ENCODE data around the gene SMARCA1. TPM values are rescaled to one million over a fixed set of nuclear protein-coding genes. Genes with fewer than 3 reads are reported as not detected.
"Not testable (repeated sequence)": the region's sequence is repeated elsewhere in the genome, so short reads cannot be mapped to it uniquely, and the experiment has no call there.

Gene SMARCA1, protein sequence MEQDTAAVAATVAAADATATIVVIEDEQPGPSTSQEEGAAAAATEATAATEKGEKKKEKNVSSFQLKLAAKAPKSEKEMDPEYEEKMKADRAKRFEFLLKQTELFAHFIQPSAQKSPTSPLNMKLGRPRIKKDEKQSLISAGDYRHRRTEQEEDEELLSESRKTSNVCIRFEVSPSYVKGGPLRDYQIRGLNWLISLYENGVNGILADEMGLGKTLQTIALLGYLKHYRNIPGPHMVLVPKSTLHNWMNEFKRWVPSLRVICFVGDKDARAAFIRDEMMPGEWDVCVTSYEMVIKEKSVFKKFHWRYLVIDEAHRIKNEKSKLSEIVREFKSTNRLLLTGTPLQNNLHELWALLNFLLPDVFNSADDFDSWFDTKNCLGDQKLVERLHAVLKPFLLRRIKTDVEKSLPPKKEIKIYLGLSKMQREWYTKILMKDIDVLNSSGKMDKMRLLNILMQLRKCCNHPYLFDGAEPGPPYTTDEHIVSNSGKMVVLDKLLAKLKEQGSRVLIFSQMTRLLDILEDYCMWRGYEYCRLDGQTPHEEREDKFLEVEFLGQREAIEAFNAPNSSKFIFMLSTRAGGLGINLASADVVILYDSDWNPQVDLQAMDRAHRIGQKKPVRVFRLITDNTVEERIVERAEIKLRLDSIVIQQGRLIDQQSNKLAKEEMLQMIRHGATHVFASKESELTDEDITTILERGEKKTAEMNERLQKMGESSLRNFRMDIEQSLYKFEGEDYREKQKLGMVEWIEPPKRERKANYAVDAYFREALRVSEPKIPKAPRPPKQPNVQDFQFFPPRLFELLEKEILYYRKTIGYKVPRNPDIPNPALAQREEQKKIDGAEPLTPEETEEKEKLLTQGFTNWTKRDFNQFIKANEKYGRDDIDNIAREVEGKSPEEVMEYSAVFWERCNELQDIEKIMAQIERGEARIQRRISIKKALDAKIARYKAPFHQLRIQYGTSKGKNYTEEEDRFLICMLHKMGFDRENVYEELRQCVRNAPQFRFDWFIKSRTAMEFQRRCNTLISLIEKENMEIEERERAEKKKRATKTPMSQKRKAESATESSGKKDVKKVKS
- total RNA-seq, result 10 to 100 TPM; 27.6 to 68.7 (median 40.6) TPM

DNA sequence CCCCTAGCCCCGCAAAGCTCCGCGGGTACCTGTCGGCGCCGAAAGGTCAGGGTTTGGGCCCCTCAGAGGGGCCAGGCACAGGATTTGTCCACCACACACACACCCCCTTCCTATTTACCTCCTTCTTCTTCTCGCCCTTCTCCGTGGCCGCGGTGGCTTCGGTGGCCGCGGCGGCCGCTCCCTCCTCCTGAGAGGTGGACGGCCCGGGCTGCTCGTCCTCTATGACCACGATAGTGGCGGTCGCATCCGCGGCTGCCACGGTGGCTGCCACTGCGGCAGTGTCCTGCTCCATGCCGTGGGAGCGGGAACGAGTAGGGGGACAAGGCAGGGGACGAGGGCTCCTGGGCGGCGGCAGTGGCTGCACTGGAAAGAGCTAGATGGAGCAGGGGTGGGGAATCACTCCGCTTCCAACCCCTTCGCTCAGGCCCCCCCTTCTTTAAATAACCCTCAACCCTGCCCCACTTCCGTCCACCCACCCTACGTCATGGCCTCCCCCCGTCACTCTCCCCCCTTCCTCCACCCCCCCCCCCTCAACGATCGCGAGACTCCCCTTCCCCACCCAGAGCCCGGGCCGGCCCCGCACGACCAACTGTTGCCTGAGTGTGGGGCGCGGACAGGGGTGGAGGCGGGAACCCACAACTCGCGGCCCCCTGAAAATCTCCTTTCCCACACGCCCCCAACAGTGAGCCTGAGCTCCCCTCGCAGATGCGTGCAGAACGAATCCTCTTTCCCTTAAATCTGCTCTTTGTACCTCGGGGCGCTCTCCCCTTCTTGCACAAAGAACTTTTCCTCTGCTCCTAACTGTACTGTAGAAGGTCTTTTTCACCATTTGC is at the start of gene SMARCA1:
TSS of gene SMARCA1 (minus strand) at position 412 of the 833 bp plus-strand sequence. CDS start at position 292, 120 bp downstream.
- H3K4me1 ChIP-seq (replicated peaks in 1 of 2), result peaks cover 3 to 5% of the 10 kb centered on the region in 2 donors
- peak within 1 kb of the TSS; percentile 61 to 98 (median 82) for H3K4me3 ChIP-seq
- peak within 1 kb of the TSS; percentile 86 to 89 for H3K27ac ChIP-seq
- ATAC-seq (replicated peaks in 6 of 8), result peak; percentile 51 to 78 (median 71)
- 60% methylated on average over 1 of the region's 54 CpGs; no CpG with 5 or more reads in 9 of the 10 experiments for WGBS, 10 experiments
- in situ Hi-C loops (cut with MboI; ENCODE audit: low pct_unique_long_range_greater_than_20kb in 2 of 9, low sequenced_read_pairs in 9 of 9, unreplicated experiment in 9 of 9), result no loop called here

DNA sequence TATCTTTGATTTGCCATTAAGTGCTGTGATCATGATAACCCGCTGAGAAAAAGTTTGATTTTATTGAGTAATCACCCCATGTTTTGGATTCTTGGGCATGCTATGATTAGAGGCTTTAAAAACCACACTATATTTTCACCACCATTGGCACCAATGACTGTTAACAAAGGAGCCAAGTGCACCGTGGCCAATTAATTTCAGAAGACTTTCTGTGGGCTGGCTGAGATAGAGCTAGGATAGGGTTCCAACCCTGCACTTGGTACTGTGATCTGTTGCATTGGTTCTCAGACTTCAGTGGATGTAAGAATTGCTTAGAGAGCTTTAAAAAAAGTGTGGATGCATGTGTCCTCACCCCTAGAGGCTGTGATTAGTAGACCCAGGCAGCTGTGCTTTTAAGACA is 49.1 kb upstream of the SMARCA1 start:
- no peak overlapping the region for H3K27ac ChIP-seq
- no peaks in the 10 kb centered on the region for H3K4me1 ChIP-seq (replicated peaks in 1 of 2)
- no peak for ATAC-seq (replicated peaks in 6 of 8)
- in situ Hi-C loops (cut with MboI; ENCODE audit: low pct_unique_long_range_greater_than_20kb in 2 of 9, low sequenced_read_pairs in 9 of 9, unreplicated experiment in 9 of 9), result no loop called here
- WGBS, 10 experiments, result 0 to 100% (median 72%) methylated on average over 1 to 2 of the region's 2 CpGs; no CpG with 5 or more reads in 5 of the 10 experiments
- H3K4me3 ChIP-seq, result no peak overlapping the region

DNA sequence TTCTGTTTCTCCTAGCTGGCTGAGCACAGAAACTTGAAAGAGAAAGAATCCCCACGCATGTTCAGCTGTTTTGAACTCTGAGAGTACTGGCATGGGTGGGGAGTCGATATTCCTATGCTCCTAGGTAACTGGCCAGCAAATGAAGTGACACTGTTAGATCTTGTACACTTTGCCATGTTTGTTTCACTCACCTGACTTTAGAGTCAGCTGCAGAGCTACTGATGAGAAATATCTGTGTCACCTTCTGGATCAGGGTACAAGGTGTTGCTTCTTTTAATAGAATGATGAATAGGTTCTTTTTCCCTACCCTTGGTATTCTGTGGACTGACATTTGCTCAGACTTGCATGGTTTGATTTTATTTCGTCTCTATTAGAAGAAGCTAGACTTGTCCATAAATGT is 45.1 kb upstream of the SMARCA1 start:
- no peaks in the 10 kb centered on the region for H3K4me1 ChIP-seq (replicated peaks in 1 of 2)
- no peak for ATAC-seq (replicated peaks in 6 of 8)
- in situ Hi-C loops (cut with MboI; ENCODE audit: low pct_unique_long_range_greater_than_20kb in 2 of 9, low sequenced_read_pairs in 9 of 9, unreplicated experiment in 9 of 9), result no loop called here
- WGBS, 10 experiments, result 47 to 100% (median 77%) methylated on average over 1 to 3 of the region's 3 CpGs; no CpG with 5 or more reads in 6 of the 10 experiments
- no peak overlapping the region for H3K4me3 ChIP-seq
- H3K27ac ChIP-seq, result no peak overlapping the region

DNA sequence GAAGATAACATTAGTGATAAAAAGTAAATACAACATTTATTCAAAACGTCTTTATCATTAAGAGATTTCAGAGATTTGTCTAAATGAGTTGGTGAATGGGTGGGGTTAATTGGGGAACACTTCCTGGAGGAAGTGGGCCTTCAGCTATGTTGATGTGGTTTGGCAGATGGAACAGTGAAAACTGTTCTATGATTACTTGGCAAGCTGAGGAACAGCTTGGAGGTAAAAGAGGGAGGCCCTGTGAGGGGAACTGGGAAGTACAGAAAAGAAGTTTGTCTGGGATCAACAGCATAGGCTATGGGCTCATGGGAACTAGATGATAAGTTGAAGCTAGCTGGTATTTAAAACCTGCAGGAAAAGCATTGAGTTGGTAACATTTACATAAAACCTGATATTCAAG is 42.8 kb upstream of the SMARCA1 start:
- Histone ChIP-seq H3K4me1 (replicated peaks in 1 of 2) (no peaks in the 10 kb centered on the region), H3K27ac (no peak overlapping the region), H3K4me3 (no peak overlapping the region)
- ATAC-seq (replicated peaks in 6 of 8), result peak in 3 of 8 experiments; percentile 39 to 62 (median 57)
- in situ Hi-C loops (cut with MboI; ENCODE audit: low pct_unique_long_range_greater_than_20kb in 2 of 9, low sequenced_read_pairs in 9 of 9, unreplicated experiment in 9 of 9), result no loop called here
- 0 to 33% (median 13%) methylated on average over 1 of the region's 1 CpG; no CpG with 5 or more reads in 6 of the 10 experiments for WGBS, 10 experiments

DNA sequence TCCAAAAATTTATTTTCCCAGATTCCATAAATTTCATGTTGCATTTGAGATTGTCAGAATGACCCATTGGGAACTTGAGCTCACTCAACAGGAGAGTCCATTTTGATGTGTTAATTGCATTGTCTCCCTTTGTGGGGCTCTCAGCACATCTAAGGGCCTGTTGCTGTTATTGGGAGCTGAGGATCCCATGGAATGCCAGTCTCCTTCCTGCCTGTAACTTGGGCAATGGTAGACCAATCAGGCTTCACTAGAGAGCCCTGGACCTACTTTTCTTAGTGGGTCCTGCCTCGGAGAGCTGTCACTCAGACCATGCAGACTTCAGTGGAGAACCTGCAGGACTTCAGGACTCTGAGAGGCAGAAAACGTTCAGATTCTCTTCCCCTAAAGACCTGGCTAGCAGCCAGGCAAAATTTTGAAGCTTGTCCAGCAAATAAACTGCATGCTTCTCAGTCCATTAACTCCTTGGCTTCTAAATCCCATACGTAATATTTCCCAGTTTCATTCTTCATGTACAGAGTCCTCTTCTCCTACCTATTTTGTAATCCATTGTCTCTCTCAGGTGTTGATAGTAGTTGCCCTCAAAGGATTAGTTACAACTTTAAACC is 41.9 kb upstream of the SMARCA1 start:
- no peak overlapping the region for H3K27ac ChIP-seq
- in situ Hi-C loops (cut with MboI; ENCODE audit: low pct_unique_long_range_greater_than_20kb in 2 of 9, low sequenced_read_pairs in 9 of 9, unreplicated experiment in 9 of 9), result no loop called here
- WGBS, 10 experiments, result 0 to 100% (median 60%) methylated on average over 1 to 2 of the region's 3 CpGs; no CpG with 5 or more reads in 2 of the 10 experiments
- H3K4me1 ChIP-seq (replicated peaks in 1 of 2), result no peaks in the 10 kb centered on the region
- no peak overlapping the region for H3K4me3 ChIP-seq
- no peak for ATAC-seq (replicated peaks in 6 of 8)

DNA sequence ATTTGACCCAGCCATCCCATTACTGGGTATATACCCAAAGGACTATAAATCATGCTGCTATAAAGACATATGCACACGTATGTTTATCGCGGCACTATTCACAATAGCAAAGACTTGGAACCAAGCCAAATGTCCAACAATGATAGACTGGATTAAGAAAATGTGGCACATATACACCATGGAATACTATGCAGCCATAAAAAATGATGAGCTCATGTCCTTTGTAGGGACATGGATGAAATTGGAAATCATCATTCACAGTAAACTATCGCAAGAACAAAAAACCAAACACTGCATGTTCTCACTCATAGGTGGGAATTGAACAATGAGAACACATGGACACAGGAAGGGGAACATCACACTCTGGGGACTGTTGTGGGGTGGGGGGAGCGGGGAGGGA is 41.1 kb upstream of the SMARCA1 start:
- H3K4me1 ChIP-seq (replicated peaks in 1 of 2); H3K4me3 ChIP-seq; ATAC-seq (replicated peaks in 6 of 8); in situ Hi-C loops (cut with MboI; ENCODE audit: low pct_unique_long_range_greater_than_20kb in 2 of 9, low sequenced_read_pairs in 9 of 9, unreplicated experiment in 9 of 9); H3K27ac ChIP-seq: not testable (repeated sequence)
- WGBS, 10 experiments, result no CpG with 5 or more reads among the region's 5 CpGs

DNA sequence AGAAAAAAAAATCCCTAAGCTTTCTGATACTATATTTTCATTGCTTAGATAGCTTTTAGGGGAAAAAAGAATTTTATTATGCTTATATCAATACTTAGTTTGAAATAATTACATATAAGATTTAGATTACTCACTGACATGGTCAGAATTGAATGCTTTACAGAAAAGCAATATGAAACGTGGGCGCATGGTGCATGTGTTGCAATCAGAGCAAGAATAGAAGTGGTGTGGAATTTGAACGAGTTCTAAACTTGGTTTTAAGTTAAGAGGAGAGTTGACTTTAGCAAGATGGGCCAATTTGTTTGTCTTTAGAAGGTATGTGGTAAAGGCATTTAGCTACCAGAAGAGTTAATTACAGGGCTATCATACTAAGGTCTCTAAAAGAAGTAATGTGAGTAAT is 38.2 kb upstream of the SMARCA1 start:
- ATAC-seq (replicated peaks in 6 of 8), result no peak
- no peak overlapping the region for H3K27ac ChIP-seq
- H3K4me3 ChIP-seq, result no peak overlapping the region
- no peaks in the 10 kb centered on the region for H3K4me1 ChIP-seq (replicated peaks in 1 of 2)
- WGBS, 10 experiments, result 32 to 93% (median 60%) methylated on average over 1 to 3 of the region's 3 CpGs; no CpG with 5 or more reads in 5 of the 10 experiments
- in situ Hi-C loops (cut with MboI; ENCODE audit: low pct_unique_long_range_greater_than_20kb in 2 of 9, low sequenced_read_pairs in 9 of 9, unreplicated experiment in 9 of 9), result no loop called here

DNA sequence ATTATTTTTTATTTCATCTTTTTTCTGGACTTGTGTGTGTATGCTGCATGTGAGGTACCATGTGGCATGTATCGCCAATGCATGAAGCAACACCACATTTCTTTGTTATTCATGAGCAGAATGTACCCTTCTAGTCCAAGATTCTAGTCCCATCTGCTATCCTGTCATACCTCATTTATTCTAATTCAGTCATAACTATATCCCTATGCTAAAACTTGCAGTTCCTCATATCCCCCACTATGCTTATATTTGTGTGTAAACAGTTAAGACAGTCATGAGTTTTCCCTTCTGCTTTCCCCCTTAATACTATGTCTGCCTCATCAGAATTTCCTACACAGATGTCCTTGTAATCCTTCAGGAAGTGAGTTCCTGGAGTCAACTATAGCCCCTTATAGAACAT is 36.5 kb upstream of the SMARCA1 start:
- peak in 1 of 8 experiments; percentile 38 for ATAC-seq (replicated peaks in 6 of 8)
- H3K27ac ChIP-seq, result no peak overlapping the region
- no peaks in the 10 kb centered on the region for H3K4me1 ChIP-seq (replicated peaks in 1 of 2)
- in situ Hi-C loops (cut with MboI; ENCODE audit: low pct_unique_long_range_greater_than_20kb in 2 of 9, low sequenced_read_pairs in 9 of 9, unreplicated experiment in 9 of 9), result no loop called here
- 81 to 100% (median 92%) methylated on average over 1 of the region's 1 CpG; no CpG with 5 or more reads in 6 of the 10 experiments for WGBS, 10 experiments
- no peak overlapping the region for H3K4me3 ChIP-seq

DNA sequence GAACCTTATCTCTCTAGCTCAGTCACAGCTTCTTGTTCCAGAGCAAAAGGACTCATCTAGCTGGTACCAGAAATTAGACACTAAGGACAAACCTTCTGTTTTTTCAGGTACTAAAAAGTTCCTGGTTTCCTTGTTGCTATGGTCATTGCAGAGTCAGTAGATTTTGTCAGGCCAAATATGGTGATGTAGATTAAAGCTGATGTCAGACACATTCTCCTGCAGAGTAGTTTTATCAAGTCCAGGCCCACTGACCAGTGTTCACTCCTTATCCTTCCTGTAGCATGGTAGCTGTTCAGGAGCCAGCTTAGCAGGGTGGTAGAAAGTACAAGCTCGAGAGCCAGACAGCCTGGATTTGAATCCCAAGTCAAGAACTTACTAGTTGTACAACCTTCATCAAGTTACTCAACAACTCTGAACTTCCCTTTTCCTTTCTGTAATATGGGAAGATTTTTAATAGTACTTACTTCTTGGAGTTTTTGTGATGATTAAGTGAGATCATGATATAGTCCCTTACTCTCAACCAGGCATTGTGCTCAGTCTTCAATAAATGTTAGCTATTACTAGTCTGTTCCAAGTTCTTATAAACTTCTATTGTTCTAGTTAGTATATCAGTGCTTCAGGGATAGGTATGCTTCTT is 34.7 kb upstream of the SMARCA1 start:
- Histone ChIP-seq H3K4me3 (no peak overlapping the region), H3K27ac (no peak overlapping the region), H3K4me1 (replicated peaks in 1 of 2) (no peaks in the 10 kb centered on the region)
- in situ Hi-C loops (cut with MboI; ENCODE audit: low pct_unique_long_range_greater_than_20kb in 2 of 9, low sequenced_read_pairs in 9 of 9, unreplicated experiment in 9 of 9), result no loop called here
- peak in 1 of 8 experiments; percentile 54 for ATAC-seq (replicated peaks in 6 of 8)
- 20 to 100% (median 61%) methylated on average over 1 of the region's 1 CpG; no CpG with 5 or more reads in 6 of the 10 experiments for WGBS, 10 experiments

DNA sequence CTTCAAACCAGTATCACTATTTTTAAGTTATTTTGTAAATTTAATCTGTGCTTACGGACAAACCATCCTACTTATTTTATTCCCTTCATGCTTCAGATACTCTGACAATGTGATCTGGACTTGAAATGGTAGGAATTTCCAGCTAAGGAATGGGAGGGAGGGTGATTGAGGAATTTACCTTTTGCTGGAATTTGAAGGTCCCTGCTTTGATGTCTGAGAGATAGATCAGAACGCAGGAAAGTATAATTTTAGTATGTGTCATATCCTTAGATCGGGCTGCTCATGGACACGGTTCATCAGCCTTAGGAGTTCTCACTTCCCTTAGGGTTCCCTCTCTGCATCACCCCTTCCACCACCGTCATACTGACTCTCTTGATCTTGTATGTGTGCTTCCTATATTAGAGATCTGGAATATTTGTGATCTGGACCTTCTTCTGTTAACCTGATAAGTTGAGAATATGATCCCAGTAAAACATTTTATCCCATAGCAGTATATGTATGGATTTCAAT is 33.6 kb upstream of the SMARCA1 start:
- ATAC-seq (replicated peaks in 6 of 8), result no peak
- in situ Hi-C loops (cut with MboI; ENCODE audit: low pct_unique_long_range_greater_than_20kb in 2 of 9, low sequenced_read_pairs in 9 of 9, unreplicated experiment in 9 of 9), result no loop called here
- WGBS, 10 experiments, result 51 to 100% (median 76%) methylated on average over 1 to 5 of the region's 5 CpGs; no CpG with 5 or more reads in 6 of the 10 experiments

DNA sequence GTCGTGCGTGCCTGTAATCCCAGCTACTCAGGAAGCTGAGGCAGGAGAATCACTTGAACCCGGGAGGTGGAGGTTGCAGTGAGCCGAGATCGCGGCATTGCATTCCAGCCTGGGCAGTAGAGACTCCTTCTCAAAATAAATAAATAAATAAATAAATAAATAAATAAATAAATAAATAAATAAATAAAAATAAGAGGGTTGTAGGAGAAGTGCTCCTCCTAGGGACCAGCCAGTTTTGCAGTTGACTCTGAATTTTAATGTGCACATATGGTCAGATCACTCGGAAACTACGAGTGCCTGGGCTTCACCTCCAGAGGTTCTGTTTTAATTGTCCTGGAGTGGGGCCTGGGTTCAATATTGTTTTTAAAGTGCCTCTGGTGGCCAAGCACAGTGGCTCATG is 31.5 kb upstream of the SMARCA1 start:
- 78 to 94% (median 86%) methylated on average over 4 to 5 of the region's 8 CpGs; no CpG with 5 or more reads in 7 of the 10 experiments for WGBS, 10 experiments
- H3K27ac ChIP-seq; H3K4me3 ChIP-seq; in situ Hi-C loops (cut with MboI; ENCODE audit: low pct_unique_long_range_greater_than_20kb in 2 of 9, low sequenced_read_pairs in 9 of 9, unreplicated experiment in 9 of 9); H3K4me1 ChIP-seq (replicated peaks in 1 of 2); ATAC-seq (replicated peaks in 6 of 8): not testable (repeated sequence)

More for the DNA sequence above, 33.6 kb upstream of the SMARCA1 start:
- H3K4me1 ChIP-seq (replicated peaks in 1 of 2), result no peaks in the 10 kb centered on the region
- no peak overlapping the region for H3K27ac ChIP-seq
- H3K4me3 ChIP-seq, result no peak overlapping the region

Data from motor neuron (in vitro differentiated cells).